H1 (cell line): ENCODE data around the gene C2CD4A. TPM values are rescaled to one million over a fixed set of nuclear protein-coding genes. Genes with fewer than 3 reads are reported as not detected.

ENCODE experiments used
- SIRT6 ChIP-seq: IDR thresholded peaks from one replicate; pipeline ENCODE4 v1.7.1; 2012; ENCODE audit warnings: low read length, inconsistent platforms
- polyA plus RNA-seq, 7 experiments: library from polyadenylated mRNA; depleted of rRNA in 3 of 7; stranded (reverse) in 5 of 7; unstranded in 2 of 7; fragments of >200 nt in 5 of 7; fragments of 200-250 nt in 2 of 7; gene quantifications; 1 replicate in 5 of 7; 2 replicates in 1 of 7; 4 replicates in 1 of 7; pipeline versions ENCODE4 v1.2.1 to v1.2.3, GENCODE V29; 2011 to 2013; ENCODE audit warnings: missing spikeins in 2 of 7, mixed read lengths in 2 of 7
- total RNA-seq: library from RNA; stranded (reverse); fragmentation: NEBNext Ultra II Directional; extraction: Animal tissue kit (Norgen Biotek cat#: 25700); gene quantifications from 2 replicates; pipeline ENCODE4 v1.2.1, GENCODE V29; 2021

Gene C2CD4A
- total and polyA plus RNA-seq, 2 of the 8 experiments (the other 6 are each of a cell fraction or from before 2014, with no cell fraction given) = not detected

DNA sequence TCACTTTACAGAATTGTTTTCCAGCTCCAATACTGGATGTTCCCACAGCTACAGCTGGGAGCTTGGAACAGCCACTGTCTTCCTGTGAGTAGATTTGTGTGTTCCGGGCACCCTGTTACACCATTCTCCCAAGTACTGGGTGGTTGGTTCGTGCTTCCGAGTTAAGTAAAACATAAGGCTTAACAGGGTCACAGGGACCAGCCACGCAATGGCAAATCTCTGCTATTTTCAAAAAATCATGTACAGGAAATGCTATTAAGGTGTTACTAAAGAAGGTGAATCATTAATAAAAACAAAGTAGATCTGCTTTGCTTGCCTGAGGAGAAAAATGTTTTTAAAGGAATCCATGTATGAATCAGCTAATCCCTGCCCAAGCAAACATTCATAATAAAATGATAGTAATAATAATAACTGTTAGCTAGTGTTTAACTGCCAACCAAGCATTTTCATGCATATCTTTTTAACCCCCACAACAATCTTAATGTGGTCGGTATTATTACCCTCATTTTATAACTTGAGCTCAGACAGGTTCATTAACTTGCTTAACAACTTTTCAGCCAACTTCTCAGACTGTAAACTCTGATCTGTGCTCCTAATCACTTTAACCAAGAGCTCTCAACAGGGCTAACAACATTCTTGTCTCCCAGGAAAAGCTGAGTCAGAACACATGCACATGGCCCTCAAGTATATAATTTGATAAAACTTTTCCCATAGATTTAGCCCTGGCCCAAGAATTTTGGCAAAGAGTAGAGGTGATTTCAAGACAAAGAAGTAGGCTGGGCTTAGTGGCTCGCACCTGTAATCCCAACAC, 2.7 kb upstream of the C2CD4A start (continued):
- no peak for TF ChIP-seq SIRT6
